ENCODE results near the gene FURIN. TPM values are rescaled to one million over a fixed set of nuclear protein-coding genes. Genes with fewer than 3 reads are reported as not detected.

The FURIN gene
- total RNA-seq, 1 donor from 2014 or later: 122 TPM

- H3K4me1 ChIP-seq (ENCODE audit: insufficient read depth, low read length): peaks cover 13% of the 10 kb centered on the region
- Mint-ChIP-seq H3K27ac (ENCODE audit: unreplicated experiment) (no peak overlapping the region), H3K9me3 (ENCODE audit: unreplicated experiment) (no peaks in the 10 kb centered on the region), H3K36me3 (ENCODE audit: low read depth, unreplicated experiment) (peaks cover 18% of the 10 kb centered on the region), H3K27me3 (ENCODE audit: low read depth, unreplicated experiment) (peaks cover 15% of the 10 kb centered on the region), H3K4me1 (ENCODE audit: low read depth, unreplicated experiment) (peaks cover 2% of the 10 kb centered on the region), H3K4me3 (ENCODE audit: unreplicated experiment) (peak overlapping the region; percentile 64)
- no peak for TF ChIP-seq EZH2 (IDR thresholded peaks at IDR 0.05; ENCODE audit: insufficient read depth, low read length)
- no peak for TF ChIP-seq CTCF (IDR thresholded peaks at IDR 0.05; ENCODE audit: insufficient read depth, low read depth, low read length)
- no peak overlapping the region for H3K9ac ChIP-seq (ENCODE audit: low read length)
- H3K27ac ChIP-seq (ENCODE audit: low read depth, low read length): no peak overlapping the region
- H3K36me3 ChIP-seq (ENCODE audit: insufficient read depth, low read length): no peaks in the 10 kb centered on the region
- no peaks in the 10 kb centered on the region for H3K27me3 ChIP-seq (ENCODE audit: insufficient read depth, low read length)
- DNase-seq (ENCODE audit: low read depth) (no peak), FAIRE-seq (no peak)
- H3K9me3 ChIP-seq (ENCODE audit: insufficient read depth, low read depth, low read length): no peaks in the 10 kb centered on the region
- no peaks in the 10 kb centered on the region for H4K20me1 ChIP-seq (ENCODE audit: insufficient read depth, low read length)
- no peak overlapping the region for H3K4me3 ChIP-seq (ENCODE audit: insufficient read depth, low read depth, low read length)
- H2AFZ ChIP-seq (ENCODE audit: low read depth, low read length): no peak overlapping the region
- H3K79me2 ChIP-seq (ENCODE audit: insufficient read depth, low read length): no peaks in the 10 kb centered on the region
- H3K4me2 ChIP-seq (ENCODE audit: low read length): no peak overlapping the region
Observed at GRCh38 chr15:90906181-90906849, 37.9 kb downstream of the FURIN start.

- Mint-ChIP-seq H3K9me3 (ENCODE audit: unreplicated experiment) (no peaks in the 10 kb centered on the region), H3K27me3 (ENCODE audit: low read depth, unreplicated experiment) (peaks cover 15% of the 10 kb centered on the region), H3K27ac (ENCODE audit: unreplicated experiment) (no peak overlapping the region), H3K36me3 (ENCODE audit: low read depth, unreplicated experiment) (peaks cover 18% of the 10 kb centered on the region), H3K4me3 (ENCODE audit: unreplicated experiment) (no peak overlapping the region), H3K4me1 (ENCODE audit: low read depth, unreplicated experiment) (peaks cover under 1% of the 10 kb centered on the region)
- Histone ChIP-seq H3K36me3 (ENCODE audit: insufficient read depth, low read length) (no peaks in the 10 kb centered on the region), H4K20me1 (ENCODE audit: insufficient read depth, low read length) (no peaks in the 10 kb centered on the region), H3K79me2 (ENCODE audit: insufficient read depth, low read length) (no peaks in the 10 kb centered on the region), H3K27me3 (ENCODE audit: insufficient read depth, low read length) (no peaks in the 10 kb centered on the region), H3K4me1 (ENCODE audit: insufficient read depth, low read length) (peaks cover 9% of the 10 kb centered on the region), H3K4me2 (ENCODE audit: low read length) (no peak overlapping the region), H3K4me3 (ENCODE audit: insufficient read depth, low read depth, low read length) (no peak overlapping the region), H2AFZ (ENCODE audit: low read depth, low read length) (no peak overlapping the region), H3K27ac (ENCODE audit: low read depth, low read length) (no peak overlapping the region), H3K9me3 (ENCODE audit: insufficient read depth, low read depth, low read length) (no peaks in the 10 kb centered on the region), H3K9ac (ENCODE audit: low read length) (no peak overlapping the region)
- no peak for TF ChIP-seq CTCF (IDR thresholded peaks at IDR 0.05; ENCODE audit: insufficient read depth, low read depth, low read length)
- TF ChIP-seq EZH2 (IDR thresholded peaks at IDR 0.05; ENCODE audit: insufficient read depth, low read length): no peak
- no peak for FAIRE-seq
- no peak for DNase-seq (ENCODE audit: low read depth)
Observed at GRCh38 chr15:90907051-90907660, 38.8 kb downstream of the FURIN start.

Measured in astrocyte (in vitro differentiated cells and primary cell).